Suprapubic skin (tissue), 4 donors: ENCODE results near the gene ELF5. TPM values are rescaled to one million over a fixed set of nuclear protein-coding genes. Genes with fewer than 3 reads are reported as not detected.

Source experiments
- DNase-seq, 2 donors: peaks; one replicate each; pipeline ENCODE4 v3.0.0-alpha.2; 2019; ENCODE audit warnings: low spot score in 2 of 2
- H3K27ac ChIP-seq: fragments of 200-600 bp; sonication (generic); one replicate; pipeline ENCODE4 v1.5.1; 2019
- H3K27me3 ChIP-seq: fragments of 200-600 bp; sonication (generic); one replicate; pipeline ENCODE4 v1.5.1; 2019
- H3K36me3 ChIP-seq: fragments of 200-600 bp; sonication (generic); one replicate; pipeline ENCODE4 v1.5.1; 2019
- H3K4me1 ChIP-seq: fragments of 200-600 bp; sonication (generic); one replicate; pipeline ENCODE4 v1.5.1; 2019
- H3K4me3 ChIP-seq: fragments of 200-600 bp; sonication (generic); one replicate; pipeline ENCODE4 v1.5.1; 2019; ENCODE audit warnings: mild to moderate bottlenecking
- H3K9me3 ChIP-seq: fragments of 200-600 bp; sonication (generic); one replicate; pipeline ENCODE4 v1.5.1; 2019
- CTCF ChIP-seq, 2 donors: fragments of 200-600 bp in 1 of 2; fragments of 450-650 bp in 1 of 2; sonication (generic) in 1 of 2; IDR thresholded peaks; one replicate each; pipeline ENCODE4 v1.5.1; 2016 to 2019; ENCODE audit warnings: antibody characterized with exemption in 2 of 2, mild to moderate bottlenecking in 1 of 2, moderate library complexity in 1 of 2
- EP300 ChIP-seq: sonication (generic); formaldehyde crosslinking; IDR thresholded peaks from one replicate; pipeline ENCODE4 v1.6.1; 2017; ENCODE audit warnings: antibody characterized with exemption
- POLR2A ChIP-seq, 2 donors: fragments of 450-650 bp; IDR thresholded peaks; one replicate each; pipeline ENCODE4 v1.6.1; 2017; ENCODE audit warnings: antibody characterized with exemption in 2 of 2, mild to moderate bottlenecking in 2 of 2, moderate library complexity in 2 of 2
- POLR2AphosphoS5 ChIP-seq, 3 donors: sonication (generic); formaldehyde crosslinking; IDR thresholded peaks; one replicate each; pipeline ENCODE4 v1.6.1; 2017; ENCODE audit warnings: antibody characterized with exemption in 3 of 3
- WGBS: methylation state at CpG from one replicate; pipeline ENCODE4 v1.1.5; 2018; 5-methylcytosine and 5-hydroxymethylcytosine counted together
- total RNA-seq, 4 donors: library from RNA; depleted of rRNA; stranded (reverse); fragments of >200 nt; gene quantifications; one replicate each; pipeline ENCODE4 v1.1.0, GENCODE V29; 2016

ELF5 gene
- total RNA-seq, 4 donors from 2014 or later = 7.9 to 20.4 (median 11.9) TPM

- no peaks in the 10 kb centered on the region for H3K9me3 ChIP-seq
- TF ChIP-seq POLR2AphosphoS5 (IDR thresholded peaks at IDR 0.05) (no peak), CTCF (IDR thresholded peaks at IDR 0.05) (no peak), POLR2A (IDR thresholded peaks at IDR 0.05) (no peak), EP300 (no peak)
Observed at GRCh38 chr11:34432822-34433221, 80.8 kb downstream of the ELF5 start.

GRCh38 chr11:34431979-34432378 lies 81.6 kb downstream of the ELF5 start:
- H3K4me3 ChIP-seq = no peak overlapping the region
- H3K36me3 ChIP-seq = no peaks in the 10 kb centered on the region
- TF ChIP-seq CTCF (IDR thresholded peaks at IDR 0.05) (no peak), EP300 (no peak)
- H3K27ac ChIP-seq = no peak overlapping the region
- H3K27me3 ChIP-seq = no peaks in the 10 kb centered on the region
- no peaks in the 10 kb centered on the region for H3K9me3 ChIP-seq
- DNase-seq = no peak
- WGBS = 89% methylated on average over 4 of the region's 4 CpGs
- H3K4me1 ChIP-seq = peaks cover 2% of the 10 kb centered on the region

More at GRCh38 chr11:34432822-34433221, 80.8 kb downstream of the ELF5 start:
- Histone ChIP-seq H3K36me3 (no peaks in the 10 kb centered on the region), H3K27ac (no peak overlapping the region), H3K27me3 (no peaks in the 10 kb centered on the region), H3K4me1 (peaks cover 5% of the 10 kb centered on the region), H3K4me3 (no peak overlapping the region)
- 83% methylated on average over 5 of the region's 5 CpGs for WGBS
- DNase-seq = no peak

Other genes starting within 250 kb of the ELF5 start
- gene ABTB2, start 155.8 kb downstream of the ELF5 start, total RNA-seq = 10 to 100 TPM in 3 of 4 donors, 1 to 10 TPM in 1; 5.4 to 15.6 (median 12.8) TPM
- gene CAT, start 74.9 kb downstream of the ELF5 start, total RNA-seq = 100 to 1,000 TPM; 122 to 193 (median 133) TPM
- 100 to 1,000 TPM in 3 of 4 donors, 10 to 100 TPM in 1; 99.2 to 138 (median 118) TPM for gene EHF, start 107.3 kb upstream of the ELF5 start, total RNA-seq